DMS 273 (cell line): ENCODE measurements around the gene ARHGAP6.
"Not testable (repeated sequence)": the region's sequence is repeated elsewhere in the genome, so short reads cannot be mapped to it uniquely, and the experiment has no call there.

ENCODE experiments used
- DNase-seq: peaks from one replicate; lab custom pipeline; 2025; ENCODE audit not compliant: unreplicated experiment; lab: John Stamatoyannopoulos, UW

The ARHGAP6 gene

DNA sequence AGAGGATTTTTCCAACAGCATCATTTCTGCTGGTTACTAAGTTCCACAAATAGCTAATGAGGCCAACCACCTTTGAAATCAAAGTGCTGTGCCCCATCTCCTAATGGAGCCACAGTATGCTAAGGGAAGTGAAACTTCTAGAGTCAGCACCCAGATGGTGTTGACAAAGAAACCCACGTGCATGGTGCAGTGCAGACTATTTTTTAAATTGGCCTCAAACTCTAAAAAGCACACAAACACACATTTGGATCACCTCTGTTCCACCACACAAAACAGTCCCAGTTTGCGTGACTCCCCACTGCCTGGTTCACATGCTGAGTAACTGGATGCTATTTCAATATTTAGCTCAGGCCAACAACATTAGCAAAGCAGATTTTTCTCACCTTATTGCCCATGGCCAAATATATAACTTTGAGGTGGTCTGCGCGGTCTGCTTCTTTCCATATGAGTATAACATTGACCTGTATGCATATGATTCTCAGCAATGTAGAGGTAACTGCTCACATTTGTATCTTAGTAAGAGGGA is 302.6 kb downstream of the ARHGAP6 start:
- no peak for DNase-seq

DNA sequence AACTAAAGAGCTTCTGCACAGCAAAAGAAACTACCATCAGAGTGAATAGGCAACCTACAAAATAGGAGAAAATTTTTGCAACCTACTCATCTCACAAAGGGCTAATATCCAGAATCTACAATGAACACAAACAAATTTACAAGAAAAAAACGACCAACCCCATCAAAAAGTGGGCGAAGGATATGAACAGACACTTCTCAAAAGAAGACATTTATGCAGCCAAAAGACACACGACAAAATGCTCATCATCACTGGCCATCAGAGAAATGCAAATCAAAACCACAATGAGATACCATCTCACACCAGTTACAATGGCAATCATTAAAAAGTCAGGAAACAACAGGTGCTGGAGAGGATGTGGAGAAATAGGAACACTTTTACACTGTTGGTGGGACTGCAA is 304.1 kb downstream of the ARHGAP6 start:
- not testable (repeated sequence) for DNase-seq

GRCh38 chrX:11355944-11356343 is 309.8 kb downstream of the ARHGAP6 start:
- DNase-seq, result not testable (repeated sequence)

- no peak for DNase-seq
Measured at GRCh38 chrX:11355259-11355909, 310.3 kb downstream of the ARHGAP6 start.

DNA sequence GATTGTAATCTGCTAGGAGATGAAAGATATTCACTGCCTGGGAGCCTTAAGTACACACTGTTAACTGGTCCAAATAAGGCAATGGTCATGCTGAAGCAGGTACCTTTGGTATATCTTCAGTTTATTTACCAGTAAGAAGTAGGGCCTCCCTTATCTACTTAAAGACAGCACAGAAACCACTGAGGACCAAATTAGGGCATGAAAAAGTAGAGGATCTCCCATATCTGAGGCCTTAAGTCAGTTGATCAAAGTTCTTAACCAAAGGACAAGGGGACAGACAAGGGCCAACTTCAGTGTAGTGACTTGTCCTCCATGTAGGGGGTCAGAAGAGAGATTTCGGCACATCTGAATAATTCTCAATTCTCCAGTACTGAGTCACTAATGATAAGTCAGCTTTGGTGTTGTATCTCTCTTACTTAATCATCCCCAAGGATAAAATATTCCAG is 313.4 kb downstream of the ARHGAP6 start:
- no peak for DNase-seq

DNA sequence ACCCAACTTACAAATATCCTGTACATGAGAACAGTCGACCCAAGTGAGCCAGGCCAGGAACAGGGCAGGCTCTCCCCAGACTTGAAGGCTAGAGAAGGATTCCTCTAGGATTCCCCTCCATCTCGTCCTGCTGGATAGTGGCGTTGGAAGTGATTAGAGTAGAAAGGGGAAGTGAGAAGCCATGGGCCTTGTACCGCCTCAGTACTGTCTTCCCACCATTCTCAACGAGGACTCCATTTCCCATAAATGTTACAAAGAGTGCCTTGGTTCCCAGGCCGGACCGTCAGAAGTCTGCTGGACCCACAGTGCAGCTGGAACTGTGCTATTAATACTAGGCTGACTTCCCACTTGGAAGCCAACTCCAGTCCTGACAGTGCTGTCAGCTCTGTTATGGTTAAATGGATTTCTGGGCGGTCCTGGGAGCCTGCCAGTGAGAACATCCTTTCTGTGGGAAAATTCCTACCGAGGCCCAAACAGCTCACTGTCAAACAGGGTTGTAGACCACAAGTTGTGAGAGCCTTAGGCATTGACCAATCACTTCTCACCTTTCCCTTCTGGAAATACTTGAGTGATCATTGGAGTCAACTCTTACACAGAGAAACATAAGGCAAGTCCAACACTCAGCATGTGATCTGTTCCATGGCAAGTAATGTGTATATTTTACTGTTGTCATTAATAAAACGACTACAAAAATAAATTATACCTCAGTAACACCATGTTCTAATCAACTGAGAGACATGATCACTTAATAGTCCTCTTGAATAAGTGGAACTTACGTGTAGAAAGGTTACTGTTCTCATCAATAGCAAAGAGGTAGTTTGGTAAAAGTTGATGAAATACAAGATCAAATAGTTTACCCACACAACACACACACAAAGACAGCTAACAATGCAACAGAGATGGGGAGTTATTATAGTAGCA is 314.1 kb downstream of the ARHGAP6 start:
- DNase-seq, result no peak

GRCh38 chrX:11349661-11350337 is 315.9 kb downstream of the ARHGAP6 start:
- no peak for DNase-seq

- DNase-seq, result no peak
Measured at GRCh38 chrX:11349020-11349419, 316.7 kb downstream of the ARHGAP6 start.

GRCh38 chrX:11347300-11347699 is 318.4 kb downstream of the ARHGAP6 start:
- DNase-seq, result no peak

- DNase-seq, result no peak
Measured at GRCh38 chrX:11346121-11346682, 319.5 kb downstream of the ARHGAP6 start.

DNA sequence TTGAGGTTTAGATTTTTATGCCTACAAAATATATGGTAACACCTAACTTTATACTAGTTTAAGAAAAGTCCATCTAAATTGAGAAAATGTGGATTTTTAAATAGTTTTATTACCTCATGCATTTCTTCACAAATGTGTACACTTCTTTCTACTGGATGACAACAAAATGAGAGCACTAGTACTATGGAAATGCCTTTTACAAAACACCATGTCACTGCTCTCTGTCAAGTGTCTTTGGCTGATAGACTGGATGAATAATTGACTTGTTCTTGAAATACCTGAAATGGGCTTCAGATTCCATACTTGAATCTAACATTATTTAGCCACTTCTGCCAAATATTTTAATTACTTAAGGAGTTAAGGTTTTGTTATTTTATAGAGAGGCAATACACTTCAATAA is 323.0 kb downstream of the ARHGAP6 start:
- DNase-seq, result no peak

- DNase-seq, result peak; percentile 71
Measured at GRCh38 chrX:11341274-11342201, 324.2 kb downstream of the ARHGAP6 start.

DNA sequence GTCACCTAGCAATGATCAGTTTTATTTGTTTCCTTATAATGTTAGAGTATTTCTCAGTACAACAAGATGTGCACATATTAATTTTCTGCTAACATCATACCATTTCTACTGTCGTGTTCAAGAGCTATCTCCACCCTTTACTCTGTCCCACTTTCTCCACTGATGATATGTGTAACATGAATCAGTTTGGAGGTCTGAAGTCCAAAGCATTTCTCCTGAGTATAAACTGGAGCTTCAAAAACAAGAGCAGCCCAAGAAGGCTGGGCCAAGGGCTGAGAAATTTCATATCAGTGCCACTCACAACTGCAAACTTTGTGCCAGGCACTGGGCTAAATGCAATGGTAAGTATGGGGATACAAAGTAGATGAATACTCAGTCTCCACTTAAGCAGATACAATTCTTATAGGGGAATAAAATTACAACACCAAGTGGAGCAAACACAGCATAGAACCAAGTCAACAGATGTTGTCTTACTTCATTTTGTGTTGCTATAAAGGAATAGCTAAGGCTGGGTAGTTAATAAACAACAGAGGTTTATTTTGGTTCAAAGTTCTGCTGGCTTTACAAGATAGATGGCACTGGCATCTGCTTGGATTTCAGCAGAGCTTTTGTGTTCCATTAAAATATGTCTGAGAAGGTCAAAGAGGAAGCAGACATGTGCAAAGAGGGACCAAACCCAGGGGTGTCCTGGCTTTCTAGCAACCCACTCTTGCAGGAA is 328.3 kb downstream of the ARHGAP6 start:
- no peak for DNase-seq

- no peak for DNase-seq
Measured at GRCh38 chrX:11336201-11336600, 329.5 kb downstream of the ARHGAP6 start.

DNA sequence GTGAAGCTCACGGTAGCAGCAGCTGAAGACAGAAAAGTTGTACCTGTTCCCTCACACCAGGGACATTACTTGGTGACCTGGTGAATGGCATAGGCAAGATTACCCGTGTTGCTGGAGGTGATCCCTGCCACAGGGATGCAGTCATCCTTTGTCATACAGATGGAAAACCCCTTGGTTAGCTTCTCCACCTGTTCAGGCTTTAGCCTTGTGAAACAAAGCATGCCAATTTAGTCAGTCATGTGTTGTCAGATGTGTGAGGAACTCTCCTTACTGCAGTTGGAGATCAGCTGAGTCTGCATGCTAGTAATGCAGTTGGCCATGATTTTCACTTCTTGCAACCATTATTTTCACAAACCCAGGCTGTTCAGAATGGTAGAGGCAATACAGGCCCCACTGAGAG is 331.6 kb downstream of the ARHGAP6 start:
- no peak for DNase-seq

DNA sequence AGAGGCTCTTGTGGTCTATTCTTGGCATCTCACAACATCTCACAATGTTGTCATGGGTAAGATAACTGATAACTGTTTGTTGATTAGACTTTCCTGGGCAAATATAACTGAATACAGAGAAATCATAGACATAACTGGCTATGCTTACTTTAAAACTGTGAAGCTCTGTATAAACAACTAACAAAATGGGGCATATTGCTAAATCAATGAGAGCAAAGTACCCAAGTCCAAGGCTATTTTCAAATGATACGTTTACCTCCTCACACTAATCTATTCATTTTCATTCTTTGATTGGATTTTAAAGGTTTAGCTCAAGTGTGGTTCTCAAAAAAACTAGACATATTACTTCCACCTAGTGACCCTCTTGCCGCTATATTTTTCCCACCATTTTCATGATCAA is 333.9 kb downstream of the ARHGAP6 start:
- DNase-seq, result no peak

GRCh38 chrX:11329021-11329420 is 336.7 kb downstream of the ARHGAP6 start:
- DNase-seq, result no peak

DNA sequence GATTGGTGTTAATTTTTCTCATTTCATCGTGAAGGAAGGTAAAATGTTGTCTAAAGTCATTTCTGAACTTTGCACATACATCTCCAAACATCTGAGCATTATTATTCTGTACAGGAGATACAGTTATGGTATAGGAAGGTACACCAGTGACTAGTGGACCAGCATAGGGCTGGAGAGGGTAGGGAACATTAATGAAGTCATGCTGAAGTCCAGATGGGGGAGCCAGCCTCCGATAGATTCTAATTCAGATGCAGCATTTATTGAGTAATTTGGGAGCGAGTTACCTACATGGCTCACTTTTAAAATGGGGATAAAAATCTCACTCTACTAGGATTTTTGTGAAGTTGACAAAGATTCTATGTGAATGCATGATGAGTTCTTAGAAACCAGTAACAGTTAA is 337.6 kb downstream of the ARHGAP6 start:
- DNase-seq, result no peak

GRCh38 chrX:11321986-11322385 is 343.7 kb downstream of the ARHGAP6 start:
- no peak for DNase-seq
